Measurements from ENCODE around the gene OPCML.

The OPCML gene

GRCh38 chr11:133536198-133536597, 3.9 kb upstream of the OPCML start:
- H4K20me1 ChIP-seq (ENCODE audit: insufficient read depth, low read length, poor library complexity, severe bottlenecking) = no peaks in the 10 kb centered on the region
- H3F3A ChIP-seq (ENCODE audit: low read depth) = no peaks in the 10 kb centered on the region
- no peaks in the 10 kb centered on the region for H3K79me2 ChIP-seq (ENCODE audit: insufficient read depth, low read length)
- no peaks in the 10 kb centered on the region for H3K9me2 ChIP-seq (replicated peaks; ENCODE audit: low read depth, low read length)
- no peak overlapping the region for H3K4me2 ChIP-seq (ENCODE audit: low read depth, low read length, poor library complexity, severe bottlenecking)
- H3K27me3 ChIP-seq (ENCODE audit: insufficient read depth, low read length, poor library complexity, severe bottlenecking) = no peaks in the 10 kb centered on the region
- no peaks in the 10 kb centered on the region for H3K4me1 ChIP-seq (ENCODE audit: insufficient read depth, low read length, poor library complexity, severe bottlenecking)
- no peaks in the 10 kb centered on the region for H3K36me3 ChIP-seq (ENCODE audit: insufficient read depth, low read length)
- no peaks in the 10 kb centered on the region; the same call in 1 of the 2 replicates for H3K9me3 ChIP-seq (ENCODE audit: insufficient read depth, low read depth, low read length)
- H3K4me3 ChIP-seq (ENCODE audit: low read length, poor library complexity, severe bottlenecking) = no peak overlapping the region
- H2AFZ ChIP-seq (ENCODE audit: low read length) = no peak overlapping the region
- TF ChIP-seq, protein P1, sequence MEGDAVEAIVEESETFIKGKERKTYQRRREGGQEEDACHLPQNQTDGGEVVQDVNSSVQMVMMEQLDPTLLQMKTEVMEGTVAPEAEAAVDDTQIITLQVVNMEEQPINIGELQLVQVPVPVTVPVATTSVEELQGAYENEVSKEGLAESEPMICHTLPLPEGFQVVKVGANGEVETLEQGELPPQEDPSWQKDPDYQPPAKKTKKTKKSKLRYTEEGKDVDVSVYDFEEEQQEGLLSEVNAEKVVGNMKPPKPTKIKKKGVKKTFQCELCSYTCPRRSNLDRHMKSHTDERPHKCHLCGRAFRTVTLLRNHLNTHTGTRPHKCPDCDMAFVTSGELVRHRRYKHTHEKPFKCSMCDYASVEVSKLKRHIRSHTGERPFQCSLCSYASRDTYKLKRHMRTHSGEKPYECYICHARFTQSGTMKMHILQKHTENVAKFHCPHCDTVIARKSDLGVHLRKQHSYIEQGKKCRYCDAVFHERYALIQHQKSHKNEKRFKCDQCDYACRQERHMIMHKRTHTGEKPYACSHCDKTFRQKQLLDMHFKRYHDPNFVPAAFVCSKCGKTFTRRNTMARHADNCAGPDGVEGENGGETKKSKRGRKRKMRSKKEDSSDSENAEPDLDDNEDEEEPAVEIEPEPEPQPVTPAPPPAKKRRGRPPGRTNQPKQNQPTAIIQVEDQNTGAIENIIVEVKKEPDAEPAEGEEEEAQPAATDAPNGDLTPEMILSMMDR (conservative IDR thresholded peaks at IDR 0.05; ENCODE audit: low read length) = no peak
- TF ChIP-seq EZH2phosphoT487 (IDR thresholded peaks at IDR 0.05; ENCODE audit: borderline replicate concordance) = no peak
- no peak overlapping the region for H3K9ac ChIP-seq (ENCODE audit: low read depth, low read length, poor library complexity, severe bottlenecking)

GRCh38 chr11:133533205-133533604, 904 bp upstream of the OPCML start:
- Histone ChIP-seq H3K4me1 (ENCODE audit: insufficient read depth, low read length, poor library complexity, severe bottlenecking) (no peaks in the 10 kb centered on the region), H3K9me3 (ENCODE audit: insufficient read depth, low read depth, low read length) (peaks cover 9% of the 10 kb centered on the region; the same call in 1 of the 2 replicates), H3K4me3 (ENCODE audit: low read length, poor library complexity, severe bottlenecking) (no peak overlapping the region), H3F3A (ENCODE audit: low read depth) (no peaks in the 10 kb centered on the region), H3K36me3 (ENCODE audit: insufficient read depth, low read length) (no peaks in the 10 kb centered on the region), H3K9me2 (replicated peaks; ENCODE audit: low read depth, low read length) (no peaks in the 10 kb centered on the region), H2AFZ (ENCODE audit: low read length) (no peak overlapping the region), H4K20me1 (ENCODE audit: insufficient read depth, low read length, poor library complexity, severe bottlenecking) (no peaks in the 10 kb centered on the region), H3K27me3 (ENCODE audit: insufficient read depth, low read length, poor library complexity, severe bottlenecking) (no peaks in the 10 kb centered on the region), H3K9ac (ENCODE audit: low read depth, low read length, poor library complexity, severe bottlenecking) (no peak overlapping the region), H3K79me2 (ENCODE audit: insufficient read depth, low read length) (no peaks in the 10 kb centered on the region), H3K4me2 (ENCODE audit: low read depth, low read length, poor library complexity, severe bottlenecking) (no peak overlapping the region)
- TF ChIP-seq EZH2phosphoT487 (IDR thresholded peaks at IDR 0.05; ENCODE audit: borderline replicate concordance) = no peak
- TF ChIP-seq, protein P1 (conservative IDR thresholded peaks at IDR 0.05; ENCODE audit: low read length) = no peak

GRCh38 chr11:133531458-133531857, 843 bp downstream of the OPCML start:
- TF ChIP-seq, protein P1 (conservative IDR thresholded peaks at IDR 0.05; ENCODE audit: low read length) = no peak
- Histone ChIP-seq H3K79me2 (ENCODE audit: insufficient read depth, low read length) (no peaks in the 10 kb centered on the region), H3K9me2 (replicated peaks; ENCODE audit: low read depth, low read length) (no peaks in the 10 kb centered on the region), H3K27me3 (ENCODE audit: insufficient read depth, low read length, poor library complexity, severe bottlenecking) (no peaks in the 10 kb centered on the region), H3K9me3 (ENCODE audit: insufficient read depth, low read depth, low read length) (peaks cover 13% of the 10 kb centered on the region; the same call in 1 of the 2 replicates), H3K4me3 (ENCODE audit: low read length, poor library complexity, severe bottlenecking) (no peak overlapping the region), H3F3A (ENCODE audit: low read depth) (no peaks in the 10 kb centered on the region), H3K4me2 (ENCODE audit: low read depth, low read length, poor library complexity, severe bottlenecking) (no peak overlapping the region), H3K36me3 (ENCODE audit: insufficient read depth, low read length) (no peaks in the 10 kb centered on the region), H4K20me1 (ENCODE audit: insufficient read depth, low read length, poor library complexity, severe bottlenecking) (no peaks in the 10 kb centered on the region), H3K4me1 (ENCODE audit: insufficient read depth, low read length, poor library complexity, severe bottlenecking) (no peaks in the 10 kb centered on the region), H3K9ac (ENCODE audit: low read depth, low read length, poor library complexity, severe bottlenecking) (no peak overlapping the region), H2AFZ (ENCODE audit: low read length) (no peak overlapping the region)
